MM.1S (cell line): ENCODE measurements around the gene CKS2.

ENCODE experiments used
- DNase-seq: peaks from one replicate; pipeline ENCODE4 v3.0.0-alpha.2; 2015
- H2AFZ ChIP-seq: fragments of 300-600 bp; sonication (generic); 2 replicates; pipeline ENCODE4 v1.6.0; 2016; ENCODE audit warnings: antibody characterized with exemption, low read length
- H3F3A ChIP-seq: fragments of 300-600 bp; sonication (generic); 2 replicates; pipeline ENCODE4 v1.6.1; 2016; ENCODE audit warnings: mild to moderate bottlenecking, antibody characterized with exemption, low read length, moderate library complexity, mixed read lengths; ENCODE audit not compliant: insufficient read depth
- H3K27ac ChIP-seq: fragments of 300-600 bp; sonication (generic); 2 replicates; pipeline ENCODE4 v1.5.1; 2016; ENCODE audit warnings: mild to moderate bottlenecking, low read length
- H3K27me3 ChIP-seq: fragments of 300-600 bp; sonication (generic); replicated peaks from 2 replicates; pipeline ENCODE4 v1.6.0; 2016; ENCODE audit warnings: low read length; ENCODE audit not compliant: insufficient read depth
- H3K36me3 ChIP-seq: fragments of 300-600 bp; sonication (generic); replicated peaks from 2 replicates; pipeline ENCODE4 v1.6.1; 2016; ENCODE audit warnings: mild to moderate bottlenecking, low read length, mixed read lengths; ENCODE audit not compliant: insufficient read depth
- H3K4me1 ChIP-seq: fragments of 300-600 bp; sonication (generic); 2 replicates; pipeline ENCODE4 v1.6.1; 2016; ENCODE audit warnings: low read length, mixed read lengths
- H3K4me2 ChIP-seq: fragments of 300-600 bp; sonication (generic); 2 replicates; pipeline ENCODE4 v1.6.0; 2016; ENCODE audit warnings: low read depth, low read length
- H3K4me3 ChIP-seq: fragments of 300-600 bp; sonication (generic); 2 replicates; pipeline ENCODE4 v1.5.1; 2016; ENCODE audit warnings: low read length, mixed read lengths
- H3K79me2 ChIP-seq: fragments of 300-600 bp; sonication (generic); 2 replicates; pipeline ENCODE4 v1.6.1; 2016; ENCODE audit warnings: mixed run types, low read length, mixed read lengths
- H3K9ac ChIP-seq: fragments of 300-600 bp; sonication (generic); 2 replicates; pipeline ENCODE4 v1.6.1; 2016; ENCODE audit warnings: low read length, mixed read lengths
- H3K9me2 ChIP-seq: fragments of 300-600 bp; sonication (generic); replicated peaks from 2 replicates; pipeline ENCODE4 v1.6.1; 2016; ENCODE audit warnings: mild to moderate bottlenecking, low read length, mixed read lengths; ENCODE audit not compliant: insufficient read depth
- H3K9me3 ChIP-seq: fragments of 300-600 bp; sonication (generic); replicated peaks from 2 replicates; pipeline ENCODE4 v1.6.1; 2016; ENCODE audit warnings: mild to moderate bottlenecking, low read length, mixed read lengths; ENCODE audit not compliant: insufficient read depth
- H4K20me1 ChIP-seq: fragments of 300-600 bp; sonication (generic); 2 replicates; pipeline ENCODE4 v1.6.1; 2016; ENCODE audit warnings: mild to moderate bottlenecking, low read length, moderate library complexity, mixed read lengths; ENCODE audit not compliant: insufficient read depth
- CTCF ChIP-seq: fragments of 300-600 bp; sonication (generic); IDR thresholded peaks from 2 replicates; pipeline ENCODE4 v1.5.1; 2016; ENCODE audit warnings: antibody characterized with exemption, low read length, mixed read lengths
- EZH2 ChIP-seq: fragments of 300-600 bp; sonication (generic); optimal IDR thresholded peaks from 2 replicates; pipeline ENCODE3; 2017; ENCODE audit warnings: low read depth, mild to moderate bottlenecking, antibody characterized with exemption, low read length, mixed read lengths
- EZH2phosphoT487 ChIP-seq: fragments of 300-600 bp; sonication (generic); IDR thresholded peaks from 2 replicates; pipeline ENCODE4 v1.6.1; 2018; ENCODE audit warnings: antibody characterized with exemption, low read length

Gene CKS2

GRCh38 chr9:89309166-89309565, 1.8 kb upstream of the CKS2 start:
- no peak for DNase-seq
- H3K27me3 ChIP-seq = no peaks in the 10 kb centered on the region
- no peak overlapping the region for H3K9ac ChIP-seq
- TF ChIP-seq EZH2phosphoT487 (no peak), CTCF (no peak), EZH2 (no peak)
- H4K20me1 ChIP-seq = peaks cover 13% of the 10 kb centered on the region; the same call in 1 of the 2 replicates
- H3K9me2 ChIP-seq = no peaks in the 10 kb centered on the region
- H3F3A ChIP-seq = peaks cover 13% of the 10 kb centered on the region
- H3K9me3 ChIP-seq = no peaks in the 10 kb centered on the region
- H2AFZ ChIP-seq = no peak overlapping the region
- peaks cover 5% of the 10 kb centered on the region; the same call in 1 of the 2 replicates for H3K36me3 ChIP-seq
- H3K4me1 ChIP-seq = peaks cover 24% of the 10 kb centered on the region
- no peak overlapping the region for H3K4me2 ChIP-seq
- no peak overlapping the region for H3K27ac ChIP-seq
- H3K4me3 ChIP-seq = no peak overlapping the region
- peaks cover 41% of the 10 kb centered on the region for H3K79me2 ChIP-seq

GRCh38 chr9:89309608-89310474, 1.2 kb upstream of the CKS2 start:
- Histone ChIP-seq H3K4me2 (peak overlapping the region; percentile 90), H3K79me2 (peaks cover 47% of the 10 kb centered on the region), H3K4me1 (peaks cover 26% of the 10 kb centered on the region), H4K20me1 (peaks cover 13% of the 10 kb centered on the region; the same call in 1 of the 2 replicates), H3F3A (peaks cover 19% of the 10 kb centered on the region), H3K9me3 (no peaks in the 10 kb centered on the region), H3K36me3 (peaks cover 5% of the 10 kb centered on the region; the same call in 1 of the 2 replicates), H2AFZ (peak overlapping the region; percentile 63), H3K27me3 (no peaks in the 10 kb centered on the region), H3K4me3 (peak overlapping the region; percentile 77), H3K9ac (peak overlapping the region; percentile 97), H3K9me2 (no peaks in the 10 kb centered on the region), H3K27ac (peak overlapping the region; percentile 94)
- DNase-seq = no peak
- TF ChIP-seq CTCF = no peak
- TF ChIP-seq EZH2phosphoT487 = no peak
- no peak for TF ChIP-seq EZH2

GRCh38 chr9:89311346-89312221, 589 bp downstream of the CKS2 start:
- Histone ChIP-seq H3K9me2 (no peaks in the 10 kb centered on the region), H3K4me2 (peak overlapping the region; percentile 93), H3K9ac (peak overlapping the region; percentile 85), H2AFZ (no peak overlapping the region), H3K79me2 (peaks cover 64% of the 10 kb centered on the region), H3F3A (peaks cover 34% of the 10 kb centered on the region), H3K27ac (peak overlapping the region; percentile 49; the same call in 1 of the 2 replicates), H3K27me3 (no peaks in the 10 kb centered on the region), H4K20me1 (peaks cover 13% of the 10 kb centered on the region; the same call in 1 of the 2 replicates), H3K36me3 (peaks cover 7% of the 10 kb centered on the region; the same call in 1 of the 2 replicates), H3K9me3 (no peaks in the 10 kb centered on the region), H3K4me1 (peaks cover 27% of the 10 kb centered on the region), H3K4me3 (peak overlapping the region; percentile 94)
- no peak for DNase-seq
- TF ChIP-seq CTCF (no peak), EZH2phosphoT487 (no peak), EZH2 (no peak)
